ENCODE data around the gene L1CAM.

L1CAM gene

GRCh38 chrX:153925387-153925738 is 39.4 kb upstream of the L1CAM start:
- no peak for DNase-seq (ENCODE audit: low read depth in 2 of 2)

GRCh38 chrX:153924149-153924861 is 38.3 kb upstream of the L1CAM start:
- no peak for DNase-seq (ENCODE audit: low read depth in 2 of 2)

GRCh38 chrX:153922932-153923857 is 37.2 kb upstream of the L1CAM start:
- DNase-seq (ENCODE audit: low read depth in 2 of 2): no peak

- no peak for DNase-seq (ENCODE audit: low read depth in 2 of 2)
These were observed 35.8 kb upstream of the L1CAM start for GRCh38 chrX:153921511-153922446.

GRCh38 chrX:153921070-153921469 is 35.1 kb upstream of the L1CAM start:
- DNase-seq (ENCODE audit: low read depth in 2 of 2): no peak

- DNase-seq (ENCODE audit: low read depth in 2 of 2): no peak
These were observed 34.6 kb upstream of the L1CAM start for GRCh38 chrX:153920546-153920945.

GRCh38 chrX:153919281-153919680 is 33.3 kb upstream of the L1CAM start:
- no peak for DNase-seq (ENCODE audit: low read depth in 2 of 2)

GRCh38 chrX:153917869-153918268 is 31.9 kb upstream of the L1CAM start:
- no peak for DNase-seq (ENCODE audit: low read depth in 2 of 2)

- no peak for DNase-seq (ENCODE audit: low read depth in 2 of 2)
These were observed 27.7 kb upstream of the L1CAM start for GRCh38 chrX:153913701-153914100.

- no peak for DNase-seq (ENCODE audit: low read depth in 2 of 2)
These were observed 27.2 kb upstream of the L1CAM start for GRCh38 chrX:153913211-153913610.

GRCh38 chrX:153911798-153912197 is 25.8 kb upstream of the L1CAM start:
- no peak for DNase-seq (ENCODE audit: low read depth in 2 of 2)

- no peak for DNase-seq (ENCODE audit: low read depth in 2 of 2)
These were observed 24.5 kb upstream of the L1CAM start for GRCh38 chrX:153910446-153910845.

GRCh38 chrX:153909980-153910360 is 24.0 kb upstream of the L1CAM start:
- DNase-seq (ENCODE audit: low read depth in 2 of 2): no peak

GRCh38 chrX:153909024-153909979 is 23.3 kb upstream of the L1CAM start:
- DNase-seq (ENCODE audit: low read depth in 2 of 2): no peak

- DNase-seq (ENCODE audit: low read depth in 2 of 2): no peak
These were observed 22.4 kb upstream of the L1CAM start for GRCh38 chrX:153908219-153908860.

GRCh38 chrX:153907456-153907855 is 21.5 kb upstream of the L1CAM start:
- DNase-seq (ENCODE audit: low read depth in 2 of 2): no peak

GRCh38 chrX:153906126-153906917 is 20.3 kb upstream of the L1CAM start:
- DNase-seq (ENCODE audit: low read depth in 2 of 2): no peak

GRCh38 chrX:153905481-153906095 is 19.6 kb upstream of the L1CAM start:
- DNase-seq (ENCODE audit: low read depth in 2 of 2): no peak
